HEK293T (cell line): Measurements from ENCODE around the gene DNAJC1.
"Not testable (repeated sequence)": the region's sequence is repeated elsewhere in the genome, so short reads cannot be mapped to it uniquely, and the experiment has no call there.

Experiments
- CTBP1 ChIP-seq: fragments of 450-650 bp; IDR thresholded peaks from 2 replicates; pipeline ENCODE4 v1.6.1; 2016; ENCODE audit warnings: borderline replicate concordance
- SP1 ChIP-seq: fragments of 450-650 bp; IDR thresholded peaks from 2 replicates; pipeline ENCODE4 v1.6.1; 2017

- TF ChIP-seq CTBP1, SP1: not testable (repeated sequence)
Observed at GRCh38 chr10:21869087-21869486, 134.4 kb downstream of the DNAJC1 start.
